IMR-90 (cell line): ENCODE data around the gene MYL6. TPM values are rescaled to one million over a fixed set of nuclear protein-coding genes. Genes with fewer than 3 reads are reported as not detected.

Experiments used
- NFE2L2 ChIP-seq: fragments of 150-350 bp; IDR thresholded peaks from 2 replicates; pipeline ENCODE4 v1.6.1; 2016; ENCODE audit warnings: low read depth, mild to moderate bottlenecking, low read length
- POLR2A ChIP-seq: IDR thresholded peaks from 2 replicates; pipeline ENCODE4 v1.6.1; 2012; ENCODE audit warnings: mild to moderate bottlenecking, low read depth, low read length
- RCOR1 ChIP-seq: IDR thresholded peaks from 2 replicates; pipeline ENCODE4 v1.6.1; 2012; ENCODE audit warnings: mild to moderate bottlenecking, low read length, improper control_type of control experiment; ENCODE audit not compliant: insufficient replicate concordance
- RFX5 ChIP-seq: IDR thresholded peaks from 2 replicates; pipeline ENCODE4 v1.8.0; 2012; ENCODE audit warnings: low read depth, mild to moderate bottlenecking, low read length, moderate library complexity
- USF2 ChIP-seq: fragments of 150-350 bp; IDR thresholded peaks from 2 replicates; pipeline ENCODE4 v1.6.1; 2017; ENCODE audit warnings: mild to moderate bottlenecking, antibody characterized with exemption, low read length, low read depth
- polyA plus RNA-seq, 3 experiments: library from polyadenylated mRNA; depleted of rRNA; stranded (reverse); fragments of >200 nt; gene quantifications; 2 replicates each; pipeline ENCODE4 v1.2.3, GENCODE V29; 2012; ENCODE audit warnings: low replicate concordance in 1 of 3
- total RNA-seq: library from RNA; depleted of rRNA; stranded (reverse); fragments of >200 nt; gene quantifications from 2 replicates; pipeline ENCODE4 v1.2.3, GENCODE V29; 2012

Gene MYL6
- total and polyA plus RNA-seq, 2 of the 4 experiments (the other 2 are of a cell fraction): 4,816 to 6,979 TPM

GRCh38 chr12:56119361-56119796, 38.8 kb upstream of the MYL6 start (continued):
- TF ChIP-seq RFX5 (no peak), NFE2L2 (no peak), USF2 (peak; percentile 88), POLR2A (no peak), RCOR1 (no peak)
